Measurements from ENCODE around the gene GRK6. TPM values are rescaled to one million over a fixed set of nuclear protein-coding genes. Genes with fewer than 3 reads are reported as not detected.
A peak's percentile ranks its signal among the peaks of the same experiment; 100 is the strongest.

GRK6 gene
- total RNA-seq, 4 donors from 2014 or later, result 29.1 to 44.7 (median 36.3) TPM

- Histone ChIP-seq H3K4me3 (peak overlapping the region; percentile 85 to 90 (median 88)), H3K27me3 (no peaks in the 10 kb centered on the region), H3K36me3 (peaks cover 7 to 20% (median 18%) of the 10 kb centered on the region in 4 donors), H3K9me3 (no peaks in the 10 kb centered on the region), H3K4me1 (peaks cover 51 to 87% (median 82%) of the 10 kb centered on the region in 4 donors), H3K27ac (replicated peaks in 1 of 4) (peak overlapping the region; percentile 89 to 96 (median 94))
- WGBS, result 40% methylated on average over 1 of the region's 14 CpGs
- DNase-seq (ENCODE audit: extremely low spot score), result no peak
- TF ChIP-seq POLR2A (IDR thresholded peaks at IDR 0.05; ENCODE audit: low read depth), result no peak
- TF ChIP-seq POLR2AphosphoS5 (IDR thresholded peaks at IDR 0.05), result peak; percentile 40 to 57
- TF ChIP-seq EP300 (IDR thresholded peaks at IDR 0.05), result no peak
- intact Hi-C loops (cut with DNase I), result no loop called here
These were observed 45.3 kb downstream of the GRK6 start for GRCh38 chr5:177471610-177472356.

GRCh38 chr5:177472460-177473442 is 46.3 kb downstream of the GRK6 start:
- H3K27ac ChIP-seq (replicated peaks in 1 of 4), result peak overlapping the region; percentile 89 to 96 (median 94)
- peaks cover 59 to 96% (median 92%) of the 10 kb centered on the region in 4 donors for H3K4me1 ChIP-seq
- TF ChIP-seq POLR2A (IDR thresholded peaks at IDR 0.05; ENCODE audit: low read depth), result no peak
- H3K27me3 ChIP-seq, result no peaks in the 10 kb centered on the region
- DNase-seq (ENCODE audit: extremely low spot score), result no peak
- WGBS, result 3% methylated on average over 15 of the region's 93 CpGs
- no peaks in the 10 kb centered on the region for H3K9me3 ChIP-seq
- intact Hi-C loops (cut with DNase I), result no loop called here
- H3K36me3 ChIP-seq, result peaks cover 0 to 10% (median 9%) of the 10 kb centered on the region in 4 donors
- H3K4me3 ChIP-seq, result peak overlapping the region; percentile 85 to 90 (median 88)

- intact Hi-C loops (cut with DNase I), result no loop called here
- H3K4me3 ChIP-seq, result peak within 1 kb of the TSS; percentile 85 to 90 (median 88)
- TF ChIP-seq POLR2AphosphoS5 (IDR thresholded peaks at IDR 0.05), result peak; percentile 6 to 78
- no peak for TF ChIP-seq CTCF (IDR thresholded peaks at IDR 0.05)
- no peaks in the 10 kb centered on the region for H3K9me3 ChIP-seq
- peaks cover 0 to 3% (median 1%) of the 10 kb centered on the region in 4 donors for H3K36me3 ChIP-seq
- WGBS, result 3% methylated on average over 33 of the region's 69 CpGs
- peak within 1 kb of the TSS; percentile 89 to 96 (median 94) for H3K27ac ChIP-seq (replicated peaks in 1 of 4)
- DNase-seq (ENCODE audit: extremely low spot score), result no peak
- H3K27me3 ChIP-seq, result no peaks in the 10 kb centered on the region
- peaks cover 64 to 98% (median 95%) of the 10 kb centered on the region in 4 donors for H3K4me1 ChIP-seq
These were observed 47.0 kb downstream of the GRK6 start, which contains the start of gene DBN1 for GRCh38 chr5:177473443-177474001. DBN1 (minus strand) TSS chr5:177473634; CDS start chr5:177473521, 113 bp downstream.

- Histone ChIP-seq H3K9me3 (no peaks in the 10 kb centered on the region), H3K36me3 (no peaks in the 10 kb centered on the region), H3K4me3 (peak overlapping the region; percentile 85 to 90 (median 88)), H3K27ac (replicated peaks in 1 of 4) (peak overlapping the region; percentile 89 to 96 (median 94)), H3K4me1 (peaks cover 64 to 98% (median 95%) of the 10 kb centered on the region in 4 donors), H3K27me3 (no peaks in the 10 kb centered on the region)
- intact Hi-C loops (cut with DNase I), result no loop called here
- WGBS, result 44% methylated on average over 7 of the region's 7 CpGs
- DNase-seq (ENCODE audit: extremely low spot score), result no peak
- TF ChIP-seq POLR2A (IDR thresholded peaks at IDR 0.05; ENCODE audit: low read depth) (no peak), POLR2AphosphoS5 (IDR thresholded peaks at IDR 0.05) (peak in 1 of 2 donors; percentile 6)
These were observed 47.6 kb downstream of the GRK6 start for GRCh38 chr5:177474002-177474476.

- Histone ChIP-seq H3K9me3 (no peaks in the 10 kb centered on the region), H3K4me1 (peaks cover 64 to 98% (median 95%) of the 10 kb centered on the region in 4 donors), H3K4me3 (no peak overlapping the region), H3K36me3 (no peaks in the 10 kb centered on the region), H3K27me3 (no peaks in the 10 kb centered on the region), H3K27ac (replicated peaks in 1 of 4) (peak overlapping the region; percentile 89 to 96 (median 94))
- WGBS, result 38% methylated on average over 4 of the region's 4 CpGs
- no peak for TF ChIP-seq POLR2A (IDR thresholded peaks at IDR 0.05; ENCODE audit: low read depth)
- TF ChIP-seq EP300 (IDR thresholded peaks at IDR 0.05), result no peak
- TF ChIP-seq CTCF (IDR thresholded peaks at IDR 0.05), result no peak
- peak; percentile 8 to 41 for TF ChIP-seq POLR2AphosphoS5 (IDR thresholded peaks at IDR 0.05)
- no peak for DNase-seq (ENCODE audit: extremely low spot score)
- intact Hi-C loops (cut with DNase I), result no loop called here
These were observed 48.5 kb downstream of the GRK6 start for GRCh38 chr5:177474846-177475562.
